HG02759 (cell line): ENCODE results near the gene GTF2H4.

Experiments used
- ATAC-seq: cut with Tn5 transposase; IDR thresholded peaks from one replicate; pipeline ENCODE4 v1.9.1; 2021; ENCODE audit warnings: mild to moderate bottlenecking, moderate library complexity; ENCODE audit not compliant: unreplicated experiment

Gene GTF2H4

GRCh38 chr6:30882204-30882758 is 25.7 kb upstream of the GTF2H4 start:
- no peak for ATAC-seq

GRCh38 chr6:30882759-30883684 is 25.0 kb upstream of the GTF2H4 start:
- no peak for ATAC-seq

- ATAC-seq: peak; percentile 51
Measured at GRCh38 chr6:30883685-30884520, 24.1 kb upstream of the GTF2H4 start, which contains the start of gene DDR1. DDR1 (plus strand) TSS chr6:30884519; CDS start chr6:30888730, 4,211 bp downstream.

GRCh38 chr6:30884521-30885480 is 23.2 kb upstream of the GTF2H4 start:
- ATAC-seq: no peak

GRCh38 chr6:30885481-30885998 is 22.5 kb upstream of the GTF2H4 start:
- ATAC-seq: no peak

- ATAC-seq: no peak
Measured at GRCh38 chr6:30885999-30886896, 21.8 kb upstream of the GTF2H4 start.

GRCh38 chr6:30886897-30887255 is 21.1 kb upstream of the GTF2H4 start:
- no peak for ATAC-seq

- no peak for ATAC-seq
Measured at GRCh38 chr6:30887901-30888815, 19.8 kb upstream of the GTF2H4 start.

GRCh38 chr6:30888816-30889495 is 19.1 kb upstream of the GTF2H4 start:
- no peak for ATAC-seq

GRCh38 chr6:30889496-30889885 is 18.5 kb upstream of the GTF2H4 start:
- ATAC-seq: no peak

GRCh38 chr6:30889921-30890645 is 17.9 kb upstream of the GTF2H4 start:
- ATAC-seq: no peak

- no peak for ATAC-seq
Measured at GRCh38 chr6:30890646-30891449, 17.2 kb upstream of the GTF2H4 start.

GRCh38 chr6:30891450-30891723 is 16.6 kb upstream of the GTF2H4 start:
- no peak for ATAC-seq

- no peak for ATAC-seq
Measured at GRCh38 chr6:30891816-30892538, 16.0 kb upstream of the GTF2H4 start.

- ATAC-seq: no peak
Measured at GRCh38 chr6:30893001-30893591, 14.9 kb upstream of the GTF2H4 start.
